WTC11 (cell line): ENCODE results near the gene PTPN3. TPM values are rescaled to one million over a fixed set of nuclear protein-coding genes. Genes with fewer than 3 reads are reported as not detected.

Experiments used
- ATAC-seq: fragments of 200-7000 bp; cut with Tn5 transposase; 2 replicates; pipeline ENCODE4 v1.10.0; 2021; ENCODE audit warnings: mild to moderate bottlenecking, moderate library complexity
- CTCF ChIA-PET: fragments of 300-600 bp; sonication (Branson Sonifier 250); formaldehyde crosslinking; loops from one replicate; lab custom pipeline; 2021; ENCODE audit warnings: antibody characterized with exemption; lab: Charles Lee
- POLR2A ChIA-PET: fragments of 350-600 bp; sonication (Branson Sonifier 250); formaldehyde crosslinking; loops from one replicate; lab custom pipeline; 2021; ENCODE audit warnings: antibody characterized with exemption; lab: Charles Lee
- DNase-seq: peaks from one replicate; pipeline ENCODE4 v3.0.0; 2021; ENCODE audit warnings: low spot score
- H3K27ac Mint-ChIP-seq: 2 replicates; pipeline ENCODE4 v1.8.0; 2021; ENCODE audit warnings: mixed read lengths
- H3K27me3 Mint-ChIP-seq: 2 replicates; pipeline ENCODE4 v1.8.0; 2021; ENCODE audit warnings: low read depth, mild to moderate bottlenecking, moderate library complexity, mixed read lengths
- H3K36me3 Mint-ChIP-seq: 2 replicates; pipeline ENCODE4 v1.8.0; 2021; ENCODE audit warnings: mixed read lengths
- H3K4me1 Mint-ChIP-seq: 2 replicates; pipeline ENCODE4 v1.8.0; 2022; ENCODE audit warnings: mixed read lengths
- H3K4me3 Mint-ChIP-seq: 2 replicates; pipeline ENCODE4 v1.8.0; 2021; ENCODE audit warnings: mild to moderate bottlenecking, moderate library complexity, mixed read lengths
- H3K9me3 Mint-ChIP-seq: 2 replicates; pipeline ENCODE4 v1.8.0; 2021; ENCODE audit warnings: mixed read lengths
- CREM ChIP-seq: sonication (generic); formaldehyde crosslinking; IDR thresholded peaks from 2 replicates; pipeline ENCODE4 v1.8.1; 2022; ENCODE audit warnings: mild to moderate bottlenecking, missing genetic modification reagents, moderate library complexity
- EMX1 ChIP-seq: fragments of 250-450 bp; sonication (Bioruptor Pico); IDR thresholded peaks from 2 replicates; pipeline ENCODE4 v1.8.0; 2021; ENCODE audit warnings: mild to moderate bottlenecking
- ETV6 ChIP-seq: sonication (generic); formaldehyde crosslinking; IDR thresholded peaks from 2 replicates; pipeline ENCODE4 v1.8.1; 2022; ENCODE audit warnings: mild to moderate bottlenecking, missing genetic modification reagents
- FOXP1 ChIP-seq: sonication (generic); formaldehyde crosslinking; IDR thresholded peaks from 2 replicates; pipeline ENCODE4 v1.8.0; 2022; ENCODE audit warnings: missing genetic modification reagents, mild to moderate bottlenecking, moderate library complexity, borderline replicate concordance
- JAZF1 ChIP-seq: fragments of 250-450 bp; sonication (Bioruptor Pico); IDR thresholded peaks from 2 replicates; pipeline ENCODE4 v1.9.0; 2021; ENCODE audit warnings: moderate library complexity, mild to moderate bottlenecking, inconsistent platforms
- JUN ChIP-seq: sonication (generic); formaldehyde crosslinking; IDR thresholded peaks from 2 replicates; pipeline ENCODE4 v1.8.0; 2023; ENCODE audit warnings: mild to moderate bottlenecking, missing genetic modification reagents
- NFATC4 ChIP-seq: fragments of 250-450 bp; sonication (Bioruptor Pico); IDR thresholded peaks from 2 replicates; pipeline ENCODE4 v1.9.0; 2021; ENCODE audit warnings: mild to moderate bottlenecking
- NR1H2 ChIP-seq: sonication (generic); formaldehyde crosslinking; IDR thresholded peaks from 2 replicates; pipeline ENCODE4 v1.9.0; 2021; ENCODE audit warnings: mild to moderate bottlenecking, moderate library complexity, missing genetic modification reagents
- NR2C2 ChIP-seq: sonication (generic); formaldehyde crosslinking; IDR thresholded peaks from 2 replicates; pipeline ENCODE4 v1.8.0; 2022; ENCODE audit warnings: mild to moderate bottlenecking, missing genetic modification reagents
- ZNF263 ChIP-seq: sonication (generic); formaldehyde crosslinking; IDR thresholded peaks from 2 replicates; pipeline ENCODE4 v1.8.1; 2022; ENCODE audit warnings: low read depth, mild to moderate bottlenecking, moderate library complexity, missing genetic modification reagents
- total RNA-seq: library from RNA; stranded (reverse); gene quantifications from 3 replicates; pipeline ENCODE4 v1.2.3, GENCODE V29; 2021
- TF ChIP-seq, protein P1 (sequence below): fragments of 250-450 bp; sonication (Bioruptor Pico); IDR thresholded peaks from 2 replicates; pipeline ENCODE4 v1.9.0; 2021; ENCODE audit warnings: mild to moderate bottlenecking, borderline replicate concordance
- TF ChIP-seq, protein P2 (sequence below): sonication (generic); formaldehyde crosslinking; IDR thresholded peaks from 2 replicates; pipeline ENCODE4 v1.8.0; 2023; ENCODE audit warnings: missing genetic modification reagents, mild to moderate bottlenecking, borderline replicate concordance
- TF ChIP-seq, protein P3 (sequence below): fragments of 200-600 bp; IDR thresholded peaks from 2 replicates; pipeline ENCODE4 v1.8.0; 2022; ENCODE audit warnings: antibody characterized with exemption
- TF ChIP-seq, protein P4 (sequence below): fragments of 250-450 bp; sonication (Bioruptor Pico); IDR thresholded peaks from 2 replicates; pipeline ENCODE4 v1.9.0; 2021; ENCODE audit warnings: mild to moderate bottlenecking
- TF ChIP-seq, protein P5 (sequence below): sonication (generic); formaldehyde crosslinking; IDR thresholded peaks from 2 replicates; pipeline ENCODE4 v1.8.1; 2022; ENCODE audit warnings: low read depth, mild to moderate bottlenecking, moderate library complexity, missing genetic modification reagents, borderline replicate concordance
- TF ChIP-seq, protein P6 (sequence below): sonication (generic); formaldehyde crosslinking; IDR thresholded peaks from 2 replicates; pipeline ENCODE4 v1.8.0; 2022; ENCODE audit warnings: mild to moderate bottlenecking, missing genetic modification reagents

PTPN3 gene
- total RNA-seq, 1 experiment from 2014 or later, result 1.7 TPM

DNA sequence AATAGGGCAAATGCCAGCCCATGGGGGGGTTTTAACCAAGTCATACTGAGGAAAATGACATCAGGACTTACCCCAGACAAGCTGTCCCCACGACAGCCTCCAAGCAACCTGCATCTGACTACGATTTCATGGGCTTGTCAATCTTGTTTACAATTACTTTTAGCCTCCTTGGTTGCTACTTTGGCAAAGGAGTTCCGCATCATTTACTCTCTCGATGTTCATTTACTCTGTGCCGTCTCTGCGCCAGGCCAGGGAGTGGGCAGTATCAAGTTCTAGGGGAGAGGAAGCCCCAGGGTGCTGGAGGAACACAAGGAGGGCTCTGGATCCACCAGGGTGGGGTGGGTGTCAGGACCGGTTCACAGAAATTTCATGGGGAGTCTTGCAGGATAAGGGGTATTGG, 23.9 kb downstream of the PTPN3 start:
- ChIA-PET POLR2A (no interaction called here), CTCF (no interaction called here)
- H3K36me3 Mint-ChIP-seq, result no peaks in the 10 kb centered on the region
- H3K27ac Mint-ChIP-seq, result no peak overlapping the region
- no peak overlapping the region for H3K4me3 Mint-ChIP-seq
- DNase-seq (no peak), ATAC-seq (no peak)
- no peaks in the 10 kb centered on the region for H3K9me3 Mint-ChIP-seq
- no peak for TF ChIP-seq NR2C2
- no peak for TF ChIP-seq NR1H2
- TF ChIP-seq, protein P1, sequence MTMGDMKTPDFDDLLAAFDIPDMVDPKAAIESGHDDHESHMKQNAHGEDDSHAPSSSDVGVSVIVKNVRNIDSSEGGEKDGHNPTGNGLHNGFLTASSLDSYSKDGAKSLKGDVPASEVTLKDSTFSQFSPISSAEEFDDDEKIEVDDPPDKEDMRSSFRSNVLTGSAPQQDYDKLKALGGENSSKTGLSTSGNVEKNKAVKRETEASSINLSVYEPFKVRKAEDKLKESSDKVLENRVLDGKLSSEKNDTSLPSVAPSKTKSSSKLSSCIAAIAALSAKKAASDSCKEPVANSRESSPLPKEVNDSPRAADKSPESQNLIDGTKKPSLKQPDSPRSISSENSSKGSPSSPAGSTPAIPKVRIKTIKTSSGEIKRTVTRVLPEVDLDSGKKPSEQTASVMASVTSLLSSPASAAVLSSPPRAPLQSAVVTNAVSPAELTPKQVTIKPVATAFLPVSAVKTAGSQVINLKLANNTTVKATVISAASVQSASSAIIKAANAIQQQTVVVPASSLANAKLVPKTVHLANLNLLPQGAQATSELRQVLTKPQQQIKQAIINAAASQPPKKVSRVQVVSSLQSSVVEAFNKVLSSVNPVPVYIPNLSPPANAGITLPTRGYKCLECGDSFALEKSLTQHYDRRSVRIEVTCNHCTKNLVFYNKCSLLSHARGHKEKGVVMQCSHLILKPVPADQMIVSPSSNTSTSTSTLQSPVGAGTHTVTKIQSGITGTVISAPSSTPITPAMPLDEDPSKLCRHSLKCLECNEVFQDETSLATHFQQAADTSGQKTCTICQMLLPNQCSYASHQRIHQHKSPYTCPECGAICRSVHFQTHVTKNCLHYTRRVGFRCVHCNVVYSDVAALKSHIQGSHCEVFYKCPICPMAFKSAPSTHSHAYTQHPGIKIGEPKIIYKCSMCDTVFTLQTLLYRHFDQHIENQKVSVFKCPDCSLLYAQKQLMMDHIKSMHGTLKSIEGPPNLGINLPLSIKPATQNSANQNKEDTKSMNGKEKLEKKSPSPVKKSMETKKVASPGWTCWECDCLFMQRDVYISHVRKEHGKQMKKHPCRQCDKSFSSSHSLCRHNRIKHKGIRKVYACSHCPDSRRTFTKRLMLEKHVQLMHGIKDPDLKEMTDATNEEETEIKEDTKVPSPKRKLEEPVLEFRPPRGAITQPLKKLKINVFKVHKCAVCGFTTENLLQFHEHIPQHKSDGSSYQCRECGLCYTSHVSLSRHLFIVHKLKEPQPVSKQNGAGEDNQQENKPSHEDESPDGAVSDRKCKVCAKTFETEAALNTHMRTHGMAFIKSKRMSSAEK (CRISPR knock-in tag), result no peak
- TF ChIP-seq EMX1 (CRISPR knock-in tag), result no peak
- TF ChIP-seq, protein P2, sequence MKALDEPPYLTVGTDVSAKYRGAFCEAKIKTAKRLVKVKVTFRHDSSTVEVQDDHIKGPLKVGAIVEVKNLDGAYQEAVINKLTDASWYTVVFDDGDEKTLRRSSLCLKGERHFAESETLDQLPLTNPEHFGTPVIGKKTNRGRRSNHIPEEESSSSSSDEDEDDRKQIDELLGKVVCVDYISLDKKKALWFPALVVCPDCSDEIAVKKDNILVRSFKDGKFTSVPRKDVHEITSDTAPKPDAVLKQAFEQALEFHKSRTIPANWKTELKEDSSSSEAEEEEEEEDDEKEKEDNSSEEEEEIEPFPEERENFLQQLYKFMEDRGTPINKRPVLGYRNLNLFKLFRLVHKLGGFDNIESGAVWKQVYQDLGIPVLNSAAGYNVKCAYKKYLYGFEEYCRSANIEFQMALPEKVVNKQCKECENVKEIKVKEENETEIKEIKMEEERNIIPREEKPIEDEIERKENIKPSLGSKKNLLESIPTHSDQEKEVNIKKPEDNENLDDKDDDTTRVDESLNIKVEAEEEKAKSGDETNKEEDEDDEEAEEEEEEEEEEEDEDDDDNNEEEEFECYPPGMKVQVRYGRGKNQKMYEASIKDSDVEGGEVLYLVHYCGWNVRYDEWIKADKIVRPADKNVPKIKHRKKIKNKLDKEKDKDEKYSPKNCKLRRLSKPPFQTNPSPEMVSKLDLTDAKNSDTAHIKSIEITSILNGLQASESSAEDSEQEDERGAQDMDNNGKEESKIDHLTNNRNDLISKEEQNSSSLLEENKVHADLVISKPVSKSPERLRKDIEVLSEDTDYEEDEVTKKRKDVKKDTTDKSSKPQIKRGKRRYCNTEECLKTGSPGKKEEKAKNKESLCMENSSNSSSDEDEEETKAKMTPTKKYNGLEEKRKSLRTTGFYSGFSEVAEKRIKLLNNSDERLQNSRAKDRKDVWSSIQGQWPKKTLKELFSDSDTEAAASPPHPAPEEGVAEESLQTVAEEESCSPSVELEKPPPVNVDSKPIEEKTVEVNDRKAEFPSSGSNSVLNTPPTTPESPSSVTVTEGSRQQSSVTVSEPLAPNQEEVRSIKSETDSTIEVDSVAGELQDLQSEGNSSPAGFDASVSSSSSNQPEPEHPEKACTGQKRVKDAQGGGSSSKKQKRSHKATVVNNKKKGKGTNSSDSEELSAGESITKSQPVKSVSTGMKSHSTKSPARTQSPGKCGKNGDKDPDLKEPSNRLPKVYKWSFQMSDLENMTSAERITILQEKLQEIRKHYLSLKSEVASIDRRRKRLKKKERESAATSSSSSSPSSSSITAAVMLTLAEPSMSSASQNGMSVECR (CRISPR knock-in tag), result no peak
- TF ChIP-seq CREM (CRISPR knock-in tag), result no peak
- TF ChIP-seq, protein P3, sequence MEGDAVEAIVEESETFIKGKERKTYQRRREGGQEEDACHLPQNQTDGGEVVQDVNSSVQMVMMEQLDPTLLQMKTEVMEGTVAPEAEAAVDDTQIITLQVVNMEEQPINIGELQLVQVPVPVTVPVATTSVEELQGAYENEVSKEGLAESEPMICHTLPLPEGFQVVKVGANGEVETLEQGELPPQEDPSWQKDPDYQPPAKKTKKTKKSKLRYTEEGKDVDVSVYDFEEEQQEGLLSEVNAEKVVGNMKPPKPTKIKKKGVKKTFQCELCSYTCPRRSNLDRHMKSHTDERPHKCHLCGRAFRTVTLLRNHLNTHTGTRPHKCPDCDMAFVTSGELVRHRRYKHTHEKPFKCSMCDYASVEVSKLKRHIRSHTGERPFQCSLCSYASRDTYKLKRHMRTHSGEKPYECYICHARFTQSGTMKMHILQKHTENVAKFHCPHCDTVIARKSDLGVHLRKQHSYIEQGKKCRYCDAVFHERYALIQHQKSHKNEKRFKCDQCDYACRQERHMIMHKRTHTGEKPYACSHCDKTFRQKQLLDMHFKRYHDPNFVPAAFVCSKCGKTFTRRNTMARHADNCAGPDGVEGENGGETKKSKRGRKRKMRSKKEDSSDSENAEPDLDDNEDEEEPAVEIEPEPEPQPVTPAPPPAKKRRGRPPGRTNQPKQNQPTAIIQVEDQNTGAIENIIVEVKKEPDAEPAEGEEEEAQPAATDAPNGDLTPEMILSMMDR, result no peak
- no peak for TF ChIP-seq NFATC4 (CRISPR knock-in tag)
- TF ChIP-seq, protein P4, sequence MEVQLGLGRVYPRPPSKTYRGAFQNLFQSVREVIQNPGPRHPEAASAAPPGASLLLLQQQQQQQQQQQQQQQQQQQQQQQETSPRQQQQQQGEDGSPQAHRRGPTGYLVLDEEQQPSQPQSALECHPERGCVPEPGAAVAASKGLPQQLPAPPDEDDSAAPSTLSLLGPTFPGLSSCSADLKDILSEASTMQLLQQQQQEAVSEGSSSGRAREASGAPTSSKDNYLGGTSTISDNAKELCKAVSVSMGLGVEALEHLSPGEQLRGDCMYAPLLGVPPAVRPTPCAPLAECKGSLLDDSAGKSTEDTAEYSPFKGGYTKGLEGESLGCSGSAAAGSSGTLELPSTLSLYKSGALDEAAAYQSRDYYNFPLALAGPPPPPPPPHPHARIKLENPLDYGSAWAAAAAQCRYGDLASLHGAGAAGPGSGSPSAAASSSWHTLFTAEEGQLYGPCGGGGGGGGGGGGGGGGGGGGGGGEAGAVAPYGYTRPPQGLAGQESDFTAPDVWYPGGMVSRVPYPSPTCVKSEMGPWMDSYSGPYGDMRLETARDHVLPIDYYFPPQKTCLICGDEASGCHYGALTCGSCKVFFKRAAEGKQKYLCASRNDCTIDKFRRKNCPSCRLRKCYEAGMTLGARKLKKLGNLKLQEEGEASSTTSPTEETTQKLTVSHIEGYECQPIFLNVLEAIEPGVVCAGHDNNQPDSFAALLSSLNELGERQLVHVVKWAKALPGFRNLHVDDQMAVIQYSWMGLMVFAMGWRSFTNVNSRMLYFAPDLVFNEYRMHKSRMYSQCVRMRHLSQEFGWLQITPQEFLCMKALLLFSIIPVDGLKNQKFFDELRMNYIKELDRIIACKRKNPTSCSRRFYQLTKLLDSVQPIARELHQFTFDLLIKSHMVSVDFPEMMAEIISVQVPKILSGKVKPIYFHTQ, result no peak
- TF ChIP-seq ETV6 (CRISPR knock-in tag), result no peak
- H3K4me1 Mint-ChIP-seq, result peaks cover 15% of the 10 kb centered on the region
- no peaks in the 10 kb centered on the region for H3K27me3 Mint-ChIP-seq

DNA sequence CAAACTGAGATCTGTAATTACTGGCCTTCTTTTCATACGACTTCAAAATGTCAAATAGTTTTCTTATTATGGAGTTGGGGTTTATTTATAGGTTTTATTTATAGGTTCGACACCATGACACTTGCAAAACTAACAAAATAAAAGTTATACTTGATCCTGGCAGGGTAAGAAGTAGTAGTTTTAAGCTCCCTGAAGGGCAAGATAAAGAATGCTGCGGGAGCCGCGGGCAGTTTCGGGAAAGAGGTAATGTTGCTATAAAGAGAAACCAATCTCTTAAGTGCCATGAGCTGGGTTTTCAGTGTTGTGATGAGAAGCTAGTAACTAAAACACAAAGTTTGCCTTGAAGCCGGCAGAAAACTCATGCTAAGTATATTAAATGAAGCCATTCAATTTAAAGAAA, 24.8 kb downstream of the PTPN3 start:
- TF ChIP-seq FOXP1 (CRISPR knock-in tag), result no peak
- TF ChIP-seq ZNF263 (CRISPR knock-in tag), result no peak
- TF ChIP-seq, protein P5, sequence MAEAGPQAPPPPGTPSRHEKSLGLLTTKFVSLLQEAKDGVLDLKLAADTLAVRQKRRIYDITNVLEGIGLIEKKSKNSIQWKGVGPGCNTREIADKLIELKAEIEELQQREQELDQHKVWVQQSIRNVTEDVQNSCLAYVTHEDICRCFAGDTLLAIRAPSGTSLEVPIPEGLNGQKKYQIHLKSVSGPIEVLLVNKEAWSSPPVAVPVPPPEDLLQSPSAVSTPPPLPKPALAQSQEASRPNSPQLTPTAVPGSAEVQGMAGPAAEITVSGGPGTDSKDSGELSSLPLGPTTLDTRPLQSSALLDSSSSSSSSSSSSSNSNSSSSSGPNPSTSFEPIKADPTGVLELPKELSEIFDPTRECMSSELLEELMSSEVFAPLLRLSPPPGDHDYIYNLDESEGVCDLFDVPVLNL (CRISPR knock-in tag), result no peak
- no peak for TF ChIP-seq ETV6 (CRISPR knock-in tag)
- no peak for TF ChIP-seq EMX1 (CRISPR knock-in tag)
- no peak for TF ChIP-seq JAZF1 (CRISPR knock-in tag)
- TF ChIP-seq, protein P6, sequence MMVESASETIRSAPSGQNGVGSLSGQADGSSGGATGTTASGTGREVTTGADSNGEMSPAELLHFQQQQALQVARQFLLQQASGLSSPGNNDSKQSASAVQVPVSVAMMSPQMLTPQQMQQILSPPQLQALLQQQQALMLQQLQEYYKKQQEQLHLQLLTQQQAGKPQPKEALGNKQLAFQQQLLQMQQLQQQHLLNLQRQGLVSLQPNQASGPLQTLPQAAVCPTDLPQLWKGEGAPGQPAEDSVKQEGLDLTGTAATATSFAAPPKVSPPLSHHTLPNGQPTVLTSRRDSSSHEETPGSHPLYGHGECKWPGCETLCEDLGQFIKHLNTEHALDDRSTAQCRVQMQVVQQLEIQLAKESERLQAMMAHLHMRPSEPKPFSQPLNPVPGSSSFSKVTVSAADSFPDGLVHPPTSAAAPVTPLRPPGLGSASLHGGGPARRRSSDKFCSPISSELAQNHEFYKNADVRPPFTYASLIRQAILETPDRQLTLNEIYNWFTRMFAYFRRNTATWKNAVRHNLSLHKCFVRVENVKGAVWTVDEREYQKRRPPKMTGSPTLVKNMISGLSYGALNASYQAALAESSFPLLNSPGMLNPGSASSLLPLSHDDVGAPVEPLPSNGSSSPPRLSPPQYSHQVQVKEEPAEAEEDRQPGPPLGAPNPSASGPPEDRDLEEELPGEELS (CRISPR knock-in tag), result no peak
- TF ChIP-seq JUN (CRISPR knock-in tag), result no peak
- Mint-ChIP-seq H3K27ac (no peak overlapping the region), H3K27me3 (no peaks in the 10 kb centered on the region), H3K9me3 (no peaks in the 10 kb centered on the region), H3K36me3 (no peaks in the 10 kb centered on the region), H3K4me3 (no peak overlapping the region), H3K4me1 (peaks cover 15% of the 10 kb centered on the region)
- CTCF ChIA-PET, result no interaction called here
- DNase-seq, result no peak
- POLR2A ChIA-PET, result no interaction called here
- no peak for ATAC-seq
